ENCODE data around the gene ZNF8.

DNA sequence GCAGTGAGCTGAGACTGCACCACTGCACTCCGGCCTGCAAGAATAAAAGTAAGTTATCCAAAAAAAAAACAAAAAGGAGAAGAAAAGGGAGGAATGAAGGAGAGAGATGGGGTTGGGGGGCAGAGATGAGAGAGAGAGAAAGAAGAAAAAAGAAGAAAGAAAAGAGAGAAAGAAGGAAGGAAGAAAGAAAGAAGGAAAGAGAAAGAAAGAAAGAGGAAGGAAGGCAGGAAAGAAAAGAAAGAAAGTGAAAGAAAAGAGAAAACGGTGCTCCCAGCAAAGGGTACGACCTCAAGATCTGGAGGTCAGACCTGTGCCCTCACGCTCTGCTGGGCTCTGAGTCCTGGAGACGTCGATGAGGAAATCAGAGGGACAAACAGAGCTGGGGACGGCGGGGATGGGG, 70.8 kb downstream of the ZNF8 start:
- TF ChIP-seq, protein P1, sequence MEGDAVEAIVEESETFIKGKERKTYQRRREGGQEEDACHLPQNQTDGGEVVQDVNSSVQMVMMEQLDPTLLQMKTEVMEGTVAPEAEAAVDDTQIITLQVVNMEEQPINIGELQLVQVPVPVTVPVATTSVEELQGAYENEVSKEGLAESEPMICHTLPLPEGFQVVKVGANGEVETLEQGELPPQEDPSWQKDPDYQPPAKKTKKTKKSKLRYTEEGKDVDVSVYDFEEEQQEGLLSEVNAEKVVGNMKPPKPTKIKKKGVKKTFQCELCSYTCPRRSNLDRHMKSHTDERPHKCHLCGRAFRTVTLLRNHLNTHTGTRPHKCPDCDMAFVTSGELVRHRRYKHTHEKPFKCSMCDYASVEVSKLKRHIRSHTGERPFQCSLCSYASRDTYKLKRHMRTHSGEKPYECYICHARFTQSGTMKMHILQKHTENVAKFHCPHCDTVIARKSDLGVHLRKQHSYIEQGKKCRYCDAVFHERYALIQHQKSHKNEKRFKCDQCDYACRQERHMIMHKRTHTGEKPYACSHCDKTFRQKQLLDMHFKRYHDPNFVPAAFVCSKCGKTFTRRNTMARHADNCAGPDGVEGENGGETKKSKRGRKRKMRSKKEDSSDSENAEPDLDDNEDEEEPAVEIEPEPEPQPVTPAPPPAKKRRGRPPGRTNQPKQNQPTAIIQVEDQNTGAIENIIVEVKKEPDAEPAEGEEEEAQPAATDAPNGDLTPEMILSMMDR (IDR thresholded peaks at IDR 0.05 in 4 of 5, conservative IDR thresholded peaks at IDR 0.05 in 1 of 5), result no peak
- TF ChIP-seq POLR2A (IDR thresholded peaks at IDR 0.05), result no peak

Data from gastrocnemius medialis (tissue), 4 donors.